T-cell (primary cell): ENCODE measurements around the gene CLASP1. TPM values are rescaled to one million over a fixed set of nuclear protein-coding genes. Genes with fewer than 3 reads are reported as not detected.
"Not testable (repeated sequence)": the region's sequence is repeated elsewhere in the genome, so short reads cannot be mapped to it uniquely, and the experiment has no call there.

Experiments used
- ATAC-seq, 4 experiments: fragments of 200-7000 bp in 3 of 4; fragments of 150-1000 bp in 1 of 4; cut with Tn5 transposase; replicated peaks in 1 of 4; 1 replicate in 3 of 4; 2 replicates in 1 of 4; pipeline ENCODE4 v1.10.0; 2021; ENCODE audit warnings: moderate library complexity in 3 of 4, mild to moderate bottlenecking in 2 of 4, moderate number of reproducible peaks in 1 of 4
- CTCF ChIA-PET, 2 donors: fragments of 300-600 bp; sonication (Branson Sonifier 250); formaldehyde crosslinking; loops; one replicate each; lab custom pipeline; 2022; ENCODE audit warnings: antibody characterized with exemption in 2 of 2; lab: Charles Lee
- POLR2A ChIA-PET, 2 donors: fragments of 300-600 bp; sonication (Branson Sonifier 250); formaldehyde crosslinking; loops; one replicate each; lab custom pipeline; 2022; ENCODE audit warnings: antibody characterized with exemption in 2 of 2; lab: Charles Lee
- DNase-seq, 35 experiments: peaks; one replicate each; pipeline versions ENCODE4 v3.0.0 to v3.0.0-alpha.2; 2013 to 2023
- H3K27ac ChIP-seq: one replicate; pipeline ENCODE4 v1.5.1; 2013; ENCODE audit warnings: low read length
- H3K27me3 ChIP-seq, 2 experiments: replicated peaks in 1 of 2; 1 replicate in 1 of 2; 2 replicates in 1 of 2; pipeline versions ENCODE4 v1.6.1 to v1.7.0; 2013; ENCODE audit warnings: low read length in 1 of 2, mixed read lengths in 1 of 2; ENCODE audit not compliant: control insufficient read depth in 2 of 2, insufficient read depth in 2 of 2; ENCODE audit errors: extremely low read depth in 1 of 2
- H3K36me3 ChIP-seq, 2 donors: 1 replicate in 1 of 2; 2 replicates in 1 of 2; pipeline versions ENCODE4 v1.6.1 to v1.7.0; 2013; ENCODE audit warnings: low read length in 1 of 2; ENCODE audit not compliant: control insufficient read depth in 2 of 2, insufficient read depth in 1 of 2; ENCODE audit errors: extremely low read depth in 1 of 2
- H3K4me1 ChIP-seq, 2 experiments: 1 replicate in 1 of 2; 2 replicates in 1 of 2; pipeline versions ENCODE4 v1.6.1 to v1.7.0; 2013; ENCODE audit warnings: low read length in 2 of 2, mixed read lengths in 1 of 2; ENCODE audit not compliant: insufficient read depth in 2 of 2, control insufficient read depth in 1 of 2; ENCODE audit errors: extremely low read depth in 1 of 2
- H3K4me3 ChIP-seq, 2 donors: 1 replicate in 1 of 2; 2 replicates in 1 of 2; pipeline versions ENCODE4 v1.5.1 to v1.7.0; 2013; ENCODE audit warnings: mild to moderate bottlenecking in 2 of 2, low read length in 1 of 2, moderate library complexity in 1 of 2; ENCODE audit not compliant: control insufficient read depth in 1 of 2; ENCODE audit errors: extremely low read depth in 1 of 2
- H3K9me3 ChIP-seq: 2 replicates; pipeline ENCODE4 v1.7.0; 2013
- H3K27ac Mint-ChIP-seq, 2 donors: one replicate each; pipeline ENCODE4 v1.8.0; 2020 to 2021; ENCODE audit warnings: mild to moderate bottlenecking in 2 of 2, mixed read lengths in 2 of 2
- H3K27me3 Mint-ChIP-seq, 2 donors: one replicate each; pipeline ENCODE4 v1.8.0; 2021 to 2022; ENCODE audit warnings: mixed read lengths in 2 of 2
- H3K36me3 Mint-ChIP-seq: one replicate; pipeline ENCODE4 v1.8.0; 2021; ENCODE audit warnings: mixed read lengths
- H3K4me1 Mint-ChIP-seq, 3 donors: one replicate each; pipeline ENCODE4 v1.8.0; 2020 to 2022; ENCODE audit warnings: mixed read lengths in 3 of 3, mild to moderate bottlenecking in 1 of 3
- H3K4me3 Mint-ChIP-seq, 3 donors: one replicate each; pipeline ENCODE4 v1.8.0; 2020 to 2022; ENCODE audit warnings: mild to moderate bottlenecking in 3 of 3, mixed read lengths in 3 of 3, moderate library complexity in 3 of 3
- H3K9me3 Mint-ChIP-seq, 3 donors: one replicate each; pipeline ENCODE4 v1.8.0; 2020 to 2022; ENCODE audit warnings: mixed read lengths in 3 of 3
- WGBS: methylation state at CpG from one replicate; pipeline ENCODE4 v1.1.5; 2013; ENCODE audit warnings: missing lambda C conversion rate; ENCODE audit not compliant: insufficient coverage; 5-methylcytosine and 5-hydroxymethylcytosine counted together
- total RNA-seq, 35 experiments: library from RNA in 6 of 35; stranded (reverse) in 6 of 35; fragments of 120-200 nt in 1 of 35; gene quantifications; one replicate each; pipeline versions ENCODE4 v1.2.1 to v1.2.4 and lab custom pipeline; 2013 to 2026

CLASP1 gene
- total RNA-seq, 5 donors from 2014 or later (not counting 1 experiment from before 2014, with no cell fraction given), result 57.8 to 72.8 (median 65.1) TPM

DNA sequence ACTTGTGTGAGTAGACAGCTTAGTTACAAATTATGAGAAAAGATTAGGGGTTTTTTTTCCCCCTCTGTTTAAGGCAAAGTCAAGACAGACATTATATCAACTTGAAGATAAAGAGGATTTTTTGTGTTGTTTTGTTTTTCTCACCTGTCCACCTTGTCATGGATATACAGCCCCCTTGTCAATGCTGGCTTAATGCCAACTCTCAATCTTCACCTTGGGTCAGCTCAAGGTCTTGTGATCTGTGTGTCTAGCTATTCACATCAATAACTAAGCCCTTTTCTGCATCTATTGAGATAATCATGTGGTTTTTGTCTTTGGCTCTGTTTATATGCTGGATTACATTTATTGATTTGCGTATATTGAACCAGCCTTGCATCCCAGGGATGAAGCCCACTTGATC is 211.0 kb downstream of the CLASP1 start:
- H3K4me1 Mint-ChIP-seq, ATAC-seq, H3K4me3 ChIP-seq, DNase-seq, H3K9me3 Mint-ChIP-seq, CTCF ChIA-PET, H3K4me3 Mint-ChIP-seq, H3K9me3 ChIP-seq, H3K27ac Mint-ChIP-seq, H3K27me3 ChIP-seq, H3K27me3 Mint-ChIP-seq, POLR2A ChIA-PET, H3K27ac ChIP-seq, H3K4me1 ChIP-seq: not testable (repeated sequence)
- WGBS, result no CpG with 5 or more reads among the region's 1 CpG
- H3K36me3 ChIP-seq, result peaks cover 14% of the 10 kb centered on the region in 2 donors
- H3K36me3 Mint-ChIP-seq, result peaks cover 28% of the 10 kb centered on the region

DNA sequence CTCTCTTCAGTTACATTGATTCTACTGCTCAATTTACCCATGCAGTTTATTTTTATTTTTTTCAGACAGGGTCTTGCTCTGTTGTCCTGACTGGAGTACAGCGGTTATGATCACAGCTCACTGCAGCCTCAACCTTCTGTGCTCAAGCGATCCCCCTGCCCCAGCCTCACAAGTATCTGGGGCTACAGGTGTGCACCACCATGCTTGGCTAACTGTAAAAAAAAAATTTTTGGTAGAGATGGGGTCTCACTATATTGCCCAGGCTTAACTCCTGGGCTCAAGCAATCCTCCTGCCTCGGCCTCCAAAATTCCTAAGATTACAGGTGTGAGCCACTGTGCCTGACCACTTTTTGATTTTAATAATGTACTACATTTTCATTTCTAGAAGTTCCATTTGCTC is 212.3 kb downstream of the CLASP1 start:
- Histone ChIP-seq H3K27ac (no peak overlapping the region), H3K27me3 (no peaks in the 10 kb centered on the region), H3K9me3 (no peaks in the 10 kb centered on the region), H3K4me3 (no peak overlapping the region), H3K4me1 (no peaks in the 10 kb centered on the region), H3K36me3 (peaks cover 7 to 14% of the 10 kb centered on the region in 2 donors)
- CTCF ChIA-PET, result no interaction called here
- H3K36me3 Mint-ChIP-seq, result peaks cover 23% of the 10 kb centered on the region
- H3K9me3 Mint-ChIP-seq, result no peaks in the 10 kb centered on the region
- no peak for DNase-seq
- WGBS, result 100% methylated on average over 1 of the region's 3 CpGs
- H3K27ac Mint-ChIP-seq, result no peak overlapping the region
- H3K4me3 Mint-ChIP-seq, result no peak overlapping the region
- no peak for ATAC-seq
- no peaks in the 10 kb centered on the region for H3K27me3 Mint-ChIP-seq
- POLR2A ChIA-PET, result no interaction called here
- H3K4me1 Mint-ChIP-seq, result no peaks in the 10 kb centered on the region

DNA sequence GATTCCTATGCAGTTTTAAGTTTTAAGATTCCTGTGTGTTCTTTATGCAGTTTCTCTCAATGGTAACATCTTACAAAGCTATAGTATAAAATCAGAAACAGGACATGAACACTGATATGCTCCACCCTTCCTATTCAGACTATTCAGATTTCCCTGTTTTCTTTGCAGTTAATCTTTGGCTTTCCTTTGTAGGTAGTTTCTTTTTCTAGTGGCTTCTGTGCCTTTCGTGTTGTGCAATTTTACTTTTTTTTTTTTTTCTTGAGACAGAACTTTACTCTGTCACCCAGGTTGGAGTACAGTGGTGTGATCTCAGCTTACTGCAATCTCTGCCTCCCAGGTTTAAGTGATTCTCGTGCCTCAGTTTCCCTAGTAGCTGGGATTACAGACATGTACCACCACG is 213.5 kb downstream of the CLASP1 start:
- 100% methylated on average over 3 of the region's 3 CpGs for WGBS
- no peaks in the 10 kb centered on the region for H3K9me3 Mint-ChIP-seq

DNA sequence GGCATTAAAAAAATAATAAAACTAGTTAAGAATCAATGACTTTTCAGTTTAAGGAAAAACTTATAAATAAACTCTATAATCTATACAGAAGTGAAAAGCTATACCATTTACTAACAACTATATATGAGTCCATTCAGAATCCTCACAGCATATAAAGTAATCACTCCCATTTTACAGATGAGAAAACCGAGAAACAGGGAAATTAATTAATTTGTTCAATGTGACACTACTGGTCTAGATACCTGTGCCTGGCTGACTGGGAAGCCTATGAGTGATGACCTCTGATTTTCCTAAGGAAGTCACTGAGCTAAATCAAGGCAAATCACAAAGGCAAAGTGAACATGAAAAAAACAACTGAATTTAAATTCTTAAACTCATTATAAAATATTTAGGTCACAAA is 218.0 kb downstream of the CLASP1 start:
- Mint-ChIP-seq H3K27ac (no peak overlapping the region), H3K4me1 (no peaks in the 10 kb centered on the region), H3K36me3 (peaks cover 38% of the 10 kb centered on the region), H3K27me3 (no peaks in the 10 kb centered on the region), H3K9me3 (no peaks in the 10 kb centered on the region), H3K4me3 (no peak overlapping the region)
- CTCF ChIA-PET, result interaction anchor here in 1 of 2 donors (1.1 to 1.3 kb wide), 2 partner anchors 12 kb away, joined by 3 read pairs; no protein-coding TSS in a partner anchor
- WGBS, result 100% methylated on average over 1 of the region's 1 CpG
- no peak for ATAC-seq
- no peak for DNase-seq
- H3K27me3 ChIP-seq, result no peaks in the 10 kb centered on the region
- POLR2A ChIA-PET, result interaction anchor here (0.5 to 0.7 kb wide), 3 partner anchors 15 to 290 kb away, joined by 4 to 10 read pairs (median 6); no protein-coding TSS in a partner anchor
- no peak overlapping the region for H3K4me3 ChIP-seq
- no peaks in the 10 kb centered on the region for H3K9me3 ChIP-seq
- H3K4me1 ChIP-seq, result no peaks in the 10 kb centered on the region
- H3K36me3 ChIP-seq, result peaks cover 5 to 38% of the 10 kb centered on the region in 2 donors
- no peak overlapping the region for H3K27ac ChIP-seq

More for the DNA sequence above, 213.5 kb downstream of the CLASP1 start:
- H3K4me3 Mint-ChIP-seq, result no peak overlapping the region
- H3K27ac Mint-ChIP-seq, result no peak overlapping the region
- Histone ChIP-seq H3K27ac (no peak overlapping the region), H3K4me1 (no peaks in the 10 kb centered on the region), H3K9me3 (no peaks in the 10 kb centered on the region), H3K27me3 (no peaks in the 10 kb centered on the region), H3K36me3 (peaks cover 2 to 7% of the 10 kb centered on the region in 2 donors), H3K4me3 (no peak overlapping the region)
- H3K27me3 Mint-ChIP-seq, result no peaks in the 10 kb centered on the region
- peaks cover 17% of the 10 kb centered on the region for H3K36me3 Mint-ChIP-seq
- ChIA-PET CTCF (no interaction called here), POLR2A (interaction anchor here in 1 of 2 donors (0.5 kb wide), 1 partner anchor 118 kb away, joined by 3 read pairs; no protein-coding TSS in a partner anchor)
- no peaks in the 10 kb centered on the region for H3K4me1 Mint-ChIP-seq
- ATAC-seq (no peak), DNase-seq (no peak)

DNA sequence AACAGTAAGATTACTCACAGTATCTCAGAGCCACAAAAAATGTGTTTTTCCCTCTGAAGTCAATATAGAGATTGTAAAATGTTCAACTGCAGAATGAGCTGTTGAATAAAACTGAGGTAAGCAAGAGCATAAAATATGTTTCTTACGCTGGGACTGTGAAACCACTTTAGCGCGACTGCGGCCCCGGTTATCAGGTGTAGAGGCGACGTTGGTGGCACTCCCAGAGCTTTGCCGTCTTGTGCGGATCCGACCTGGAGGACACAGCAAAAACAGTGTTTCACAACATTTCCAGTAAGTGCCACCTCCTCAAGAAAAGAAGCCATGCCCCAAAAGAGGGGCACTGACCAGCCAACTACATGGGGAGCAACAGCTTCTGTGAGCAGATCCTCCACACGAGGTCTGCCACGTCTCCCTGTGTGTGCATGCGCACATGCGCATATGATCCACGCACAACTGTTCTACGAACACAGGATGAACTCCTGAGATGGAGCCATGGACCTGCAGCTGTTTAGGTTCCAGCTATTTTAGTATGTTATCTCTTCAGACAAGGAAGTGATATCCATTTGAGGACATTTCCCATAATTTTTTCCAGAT is 219.2 kb downstream of the CLASP1 start:
- CTCF ChIA-PET, result interaction anchor here in 1 of 2 donors (1.1 kb wide), 1 partner anchor 11 kb away, joined by 3 read pairs; no protein-coding TSS in a partner anchor
- no peak overlapping the region for H3K27ac Mint-ChIP-seq
- POLR2A ChIA-PET, result no interaction called here
- H3K36me3 ChIP-seq, result peaks cover 5 to 42% of the 10 kb centered on the region in 2 donors
- H3K27ac ChIP-seq, result no peak overlapping the region
- H3K4me1 ChIP-seq, result no peaks in the 10 kb centered on the region
- no peaks in the 10 kb centered on the region for H3K9me3 Mint-ChIP-seq
- H3K4me1 Mint-ChIP-seq, result no peaks in the 10 kb centered on the region
- no peaks in the 10 kb centered on the region for H3K9me3 ChIP-seq
- over 99% methylated on average over 15 of the region's 16 CpGs for WGBS
- no peak overlapping the region for H3K4me3 Mint-ChIP-seq
- H3K36me3 Mint-ChIP-seq, result peaks cover 43% of the 10 kb centered on the region
- H3K27me3 Mint-ChIP-seq, result no peaks in the 10 kb centered on the region
- no peak overlapping the region for H3K4me3 ChIP-seq
- ATAC-seq (no peak), DNase-seq (no peak)
- no peaks in the 10 kb centered on the region for H3K27me3 ChIP-seq

DNA sequence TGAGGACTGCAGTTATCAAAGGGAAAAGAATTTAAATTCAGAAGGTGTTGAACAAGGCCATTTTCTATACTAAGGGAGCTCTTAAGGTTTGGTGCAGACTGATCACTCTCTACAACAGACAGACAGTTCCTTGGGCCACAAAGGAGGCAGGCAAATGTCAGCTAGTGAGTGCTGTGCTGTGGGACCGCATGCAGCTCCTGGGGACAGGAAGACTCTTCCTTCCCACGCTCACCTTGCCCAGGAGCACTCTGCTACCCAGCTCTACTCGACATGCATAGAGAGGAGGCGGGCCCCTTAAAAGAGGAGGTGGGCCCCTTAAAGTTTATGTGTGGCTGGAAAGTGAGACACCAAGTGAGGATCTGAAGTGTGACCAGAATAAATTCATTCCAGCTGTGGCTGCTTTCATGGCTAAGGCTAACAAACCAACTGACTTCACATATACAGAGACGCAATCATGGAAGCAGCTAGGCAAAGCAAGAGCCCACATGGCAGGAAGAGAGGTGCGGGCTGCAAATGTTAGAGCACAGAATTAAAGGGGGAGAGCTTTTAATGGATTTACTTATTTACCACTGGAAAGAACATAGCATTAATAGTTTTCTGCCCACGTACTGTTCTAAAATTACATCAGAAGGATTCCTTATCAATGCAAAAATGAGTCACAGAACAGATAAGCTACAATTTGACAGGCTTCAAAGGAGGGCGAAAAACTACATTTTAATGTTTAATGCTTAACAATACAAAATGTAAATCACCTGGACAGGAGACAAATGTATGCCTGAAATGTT is 220.0 kb downstream of the CLASP1 start:
- Histone ChIP-seq H3K4me1 (no peaks in the 10 kb centered on the region), H3K36me3 (peaks cover 5 to 42% of the 10 kb centered on the region in 2 donors), H3K4me3 (no peak overlapping the region), H3K9me3 (no peaks in the 10 kb centered on the region), H3K27me3 (no peaks in the 10 kb centered on the region), H3K27ac (no peak overlapping the region)
- no peak for ATAC-seq
- no peaks in the 10 kb centered on the region for H3K9me3 Mint-ChIP-seq
- H3K36me3 Mint-ChIP-seq, result peaks cover 50% of the 10 kb centered on the region
- no peak overlapping the region for H3K4me3 Mint-ChIP-seq
- no peak overlapping the region for H3K27ac Mint-ChIP-seq
- CTCF ChIA-PET, result no interaction called here
- WGBS, result 83% methylated on average over 2 of the region's 8 CpGs
- DNase-seq, result no peak
- no peaks in the 10 kb centered on the region for H3K4me1 Mint-ChIP-seq
- H3K27me3 Mint-ChIP-seq, result no peaks in the 10 kb centered on the region
- POLR2A ChIA-PET, result no interaction called here
